D721Med (cell line): ENCODE measurements around the gene YJEFN3.
A peak's percentile ranks its signal among the peaks of the same experiment; 100 is the strongest.

Source experiments
- DNase-seq: peaks from one replicate; pipeline ENCODE4 v3.0.0; 2011; ENCODE audit warnings: low spot score; ENCODE audit not compliant: insufficient read length
- FAIRE-seq: peaks from 2 replicates; lab custom pipeline; 2011; peaks lifted over from hg19 to GRCh38; lab: Jason Lieb, UNC
- CTCF ChIP-seq: IDR thresholded peaks from 2 replicates; pipeline ENCODE4 v1.5.1; 2012; ENCODE audit warnings: mild to moderate bottlenecking, control low read depth; ENCODE audit not compliant: insufficient read depth; ENCODE audit errors: missing control alignments

Gene YJEFN3

GRCh38 chr19:19514881-19515641, 13.7 kb upstream of the YJEFN3 start, which contains the start of gene TSSK6:
Gene TSSK6 (minus strand): TSS chr19:19515548. CDS start chr19:19515427, 121 bp downstream.
- FAIRE-seq (no peak), DNase-seq (no peak)
- TF ChIP-seq CTCF, result no peak

DNA sequence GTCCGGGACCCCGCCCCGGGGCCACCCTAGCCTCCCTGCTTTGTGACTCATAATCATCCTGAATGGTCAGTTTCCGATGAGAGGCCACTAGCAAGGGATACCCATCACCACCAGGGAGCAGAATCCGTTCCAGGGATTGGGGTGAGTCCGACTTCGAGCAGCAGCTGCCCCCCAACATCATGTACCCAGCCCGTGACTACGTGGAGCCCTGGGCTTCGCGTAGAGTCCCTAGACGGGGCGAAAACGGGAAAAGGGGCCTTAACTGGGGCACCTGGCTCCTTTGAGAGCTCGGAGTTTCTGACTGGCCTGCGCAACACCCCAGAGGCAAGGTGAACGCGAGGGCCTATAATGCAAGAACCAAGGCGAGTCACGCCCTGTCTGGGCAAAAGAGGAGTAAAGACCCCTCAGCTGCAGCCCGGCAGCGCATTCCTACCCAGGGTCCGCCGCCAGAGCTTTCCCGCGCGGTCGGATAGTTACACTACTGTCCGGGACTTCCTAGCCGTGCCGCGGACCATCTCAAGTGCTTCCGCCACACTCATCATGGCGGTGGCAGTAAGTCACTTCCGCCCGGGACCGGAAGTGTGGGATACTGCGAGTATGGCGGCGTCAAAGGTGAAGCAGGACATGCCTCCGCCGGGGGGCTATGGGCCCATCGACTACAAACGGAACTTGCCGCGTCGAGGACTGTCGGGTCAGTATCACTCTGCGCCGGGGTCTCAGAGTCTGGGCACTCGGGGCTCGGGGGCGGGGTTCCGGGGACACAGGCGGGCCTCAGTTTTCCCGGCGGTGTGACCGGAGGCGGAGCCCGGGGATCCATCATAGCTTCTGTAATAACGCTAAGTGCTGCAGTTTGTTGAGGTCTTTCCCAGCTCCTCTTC, 12.8 kb upstream of the YJEFN3 start, which contains the start of gene NDUFA13:
Gene NDUFA13, plus strand, starts transcription at position 584 of the 878 bp plus-strand sequence. Its CDS starts 14 bp downstream, at position 598.
- FAIRE-seq, result no peak
- peak; percentile 94 for DNase-seq
- TF ChIP-seq CTCF, result no peak

- no peak for TF ChIP-seq CTCF
- DNase-seq (no peak), FAIRE-seq (no peak)
These were observed 11.5 kb upstream of the YJEFN3 start for GRCh38 chr19:19517235-19517619.

GRCh38 chr19:19520989-19521388, 7.7 kb upstream of the YJEFN3 start:
- no peak for TF ChIP-seq CTCF
- FAIRE-seq, result no peak
- DNase-seq, result no peak

- no peak for TF ChIP-seq CTCF
- DNase-seq (no peak), FAIRE-seq (no peak)
These were observed 5.5 kb upstream of the YJEFN3 start for GRCh38 chr19:19523177-19523576.

GRCh38 chr19:19524053-19524452, 4.7 kb upstream of the YJEFN3 start:
- FAIRE-seq, result no peak

More at GRCh38 chr19:19524053-19524452, 4.7 kb upstream of the YJEFN3 start:
- DNase-seq, result no peak
- TF ChIP-seq CTCF, result no peak
